CD14-positive monocyte (primary cell): ENCODE measurements around the gene KRT85. TPM values are rescaled to one million over a fixed set of nuclear protein-coding genes. Genes with fewer than 3 reads are reported as not detected.

Experiments used
- DNase-seq, 3 donors: peaks; one replicate each; pipeline ENCODE4 v3.0.0-alpha.2; 2011 to 2022
- H2AFZ ChIP-seq: 2 replicates; pipeline ENCODE4 v1.6.0; 2012; ENCODE audit warnings: mild to moderate bottlenecking, low read depth, low read length, inconsistent platforms; ENCODE audit not compliant: insufficient read depth, poor library complexity, severe bottlenecking
- H3K27ac ChIP-seq, 2 donors: 1 replicate in 1 of 2; 2 replicates in 1 of 2; pipeline ENCODE4 v1.5.1; 2012 to 2013; ENCODE audit warnings: low read length in 2 of 2, control low read depth in 1 of 2, inconsistent platforms in 1 of 2, low read depth in 1 of 2, mild to moderate bottlenecking in 1 of 2
- H3K27me3 ChIP-seq, 2 donors: one replicate each; pipeline versions ENCODE4 v1.6.0 to v1.6.1; 2011 to 2013; ENCODE audit warnings: low read length in 2 of 2; ENCODE audit not compliant: control insufficient read depth in 2 of 2, insufficient read depth in 2 of 2
- H3K36me3 ChIP-seq, 2 donors: replicated peaks in 1 of 2; 1 replicate in 1 of 2; 2 replicates in 1 of 2; pipeline versions ENCODE4 v1.5.1 to v1.6.1; 2012 to 2013; ENCODE audit warnings: low read length in 2 of 2, control low read depth in 1 of 2, inconsistent platforms in 1 of 2, mild to moderate bottlenecking in 1 of 2; ENCODE audit not compliant: insufficient read depth in 2 of 2, control insufficient read depth in 1 of 2
- H3K4me1 ChIP-seq, 2 donors: 1 replicate in 1 of 2; 2 replicates in 1 of 2; pipeline versions ENCODE4 v1.5.1 to v1.6.1; 2012 to 2013; ENCODE audit warnings: low read length in 2 of 2, control low read depth in 1 of 2, inconsistent platforms in 1 of 2, mild to moderate bottlenecking in 1 of 2, moderate library complexity in 1 of 2; ENCODE audit not compliant: insufficient read depth in 2 of 2, control insufficient read depth in 1 of 2
- H3K4me2 ChIP-seq: replicated peaks from 2 replicates; pipeline ENCODE3; 2012; ENCODE audit warnings: low read length, moderate library complexity, mild to moderate bottlenecking; ENCODE audit not compliant: poor library complexity, severe bottlenecking; ENCODE audit errors: extremely low read depth
- H3K4me3 ChIP-seq, 3 experiments: fragments of 200-600 bp in 1 of 3; sonication (generic) in 1 of 3; replicated peaks in 1 of 3; 1 replicate in 2 of 3; 2 replicates in 1 of 3; pipeline ENCODE4 v1.5.1; 2011 to 2013; ENCODE audit warnings: low read length in 3 of 3, mild to moderate bottlenecking in 3 of 3, control low read depth in 2 of 3, low read depth in 2 of 3, inconsistent platforms in 1 of 3, moderate library complexity in 1 of 3
- H3K79me2 ChIP-seq: 2 replicates; pipeline ENCODE4 v1.6.0; 2012; ENCODE audit warnings: mild to moderate bottlenecking, control low read depth, inconsistent platforms, low read length, moderate library complexity; ENCODE audit not compliant: insufficient read depth
- H3K9ac ChIP-seq: 2 replicates; pipeline ENCODE4 v1.6.0; 2017; ENCODE audit warnings: low read length, mild to moderate bottlenecking; ENCODE audit not compliant: insufficient read depth, poor library complexity, severe bottlenecking
- H3K9me3 ChIP-seq, 2 donors: replicated peaks in 1 of 2; 1 replicate in 1 of 2; 2 replicates in 1 of 2; pipeline versions ENCODE4 v1.5.1 to v1.6.1; 2012 to 2013; ENCODE audit warnings: low read length in 2 of 2, control low read depth in 1 of 2; ENCODE audit not compliant: control insufficient read depth in 1 of 2, insufficient read depth in 1 of 2
- H4K20me1 ChIP-seq: 2 replicates; pipeline ENCODE4 v1.6.0; 2012; ENCODE audit warnings: mild to moderate bottlenecking, low read length, control low read depth, moderate library complexity; ENCODE audit not compliant: insufficient read depth
- H3K27ac Mint-ChIP-seq, 7 donors: one replicate each; pipeline ENCODE4 v1.8.0; 2020; ENCODE audit warnings: mild to moderate bottlenecking in 7 of 7, mixed read lengths in 7 of 7, moderate library complexity in 6 of 7, inconsistent platforms in 2 of 7
- H3K27me3 Mint-ChIP-seq, 3 donors: one replicate each; pipeline ENCODE4 v1.8.0; 2021 to 2022; ENCODE audit warnings: low read depth in 3 of 3, mild to moderate bottlenecking in 3 of 3, mixed read lengths in 3 of 3, moderate library complexity in 3 of 3, inconsistent platforms in 1 of 3
- H3K36me3 Mint-ChIP-seq, 2 donors: one replicate each; pipeline ENCODE4 v1.8.0; 2020; ENCODE audit warnings: mixed read lengths in 2 of 2, inconsistent platforms in 1 of 2, mild to moderate bottlenecking in 1 of 2
- H3K4me1 Mint-ChIP-seq: one replicate; pipeline ENCODE4 v1.8.0; 2020; ENCODE audit warnings: mild to moderate bottlenecking, mixed read lengths
- H3K4me3 Mint-ChIP-seq, 2 donors: one replicate each; pipeline ENCODE4 v1.8.0; 2020; ENCODE audit warnings: mild to moderate bottlenecking in 2 of 2, mixed read lengths in 2 of 2, moderate library complexity in 1 of 2
- H3K9me3 Mint-ChIP-seq, 7 donors: one replicate each; pipeline ENCODE4 v1.8.0; 2020 to 2022; ENCODE audit warnings: mixed read lengths in 7 of 7, mild to moderate bottlenecking in 6 of 7, moderate library complexity in 6 of 7, inconsistent platforms in 2 of 7
- CTCF ChIP-seq: fragments of 200-600 bp; IDR thresholded peaks from one replicate; pipeline ENCODE4 v1.8.0; 2022; ENCODE audit warnings: antibody characterized with exemption, mild to moderate bottlenecking
- WGBS: methylation state at CpG from one replicate; pipeline ENCODE4 v1.1.5; 2013; ENCODE audit warnings: missing lambda C conversion rate; ENCODE audit not compliant: insufficient coverage; 5-methylcytosine and 5-hydroxymethylcytosine counted together
- intact Hi-C, 2 donors: fragments of 100-400 bp; cut with micrococcal nuclease; formaldehyde crosslinking; loops; one replicate each; pipeline versions ENCODE4 v1.15.0 to v1.15.1; 2023
- polyA plus RNA-seq, 3 donors: library from polyadenylated mRNA; depleted of rRNA in 1 of 3; unstranded in 2 of 3; stranded (reverse) in 1 of 3; fragments of 300-500 nt in 2 of 3; fragments of >200 nt in 1 of 3; fragmentation: Illumina TruSeq in 2 of 3; gene quantifications; 1 replicate in 2 of 3; 2 replicates in 1 of 3; pipeline ENCODE4 v1.2.3, GENCODE V29; 2012 to 2021

The KRT85 gene
- polyA plus RNA-seq, 3 donors = not detected

- WGBS = no CpG with 5 or more reads among the region's 1 CpG
- H3K36me3 Mint-ChIP-seq = no peaks in the 10 kb centered on the region
- peaks cover 6% of the 10 kb centered on the region for H3K4me1 Mint-ChIP-seq
- Histone ChIP-seq H4K20me1 (no peaks in the 10 kb centered on the region), H3K9ac (no peak overlapping the region), H3K4me2 (no peak overlapping the region), H3K9me3 (no peaks in the 10 kb centered on the region), H3K4me3 (no peak overlapping the region), H3K36me3 (no peaks in the 10 kb centered on the region), H3K79me2 (no peaks in the 10 kb centered on the region), H3K27ac (no peak overlapping the region), H3K4me1 (no peaks in the 10 kb centered on the region), H3K27me3 (no peaks in the 10 kb centered on the region), H2AFZ (no peak overlapping the region)
- no peak for TF ChIP-seq CTCF
- DNase-seq = no peak
- H3K9me3 Mint-ChIP-seq = no peaks in the 10 kb centered on the region
- peaks cover 0 to 7% (median 3%) of the 10 kb centered on the region in 3 donors for H3K27me3 Mint-ChIP-seq
- no peak overlapping the region for H3K27ac Mint-ChIP-seq
- no peak overlapping the region for H3K4me3 Mint-ChIP-seq
- intact Hi-C loops = no loop called here
Observed at GRCh38 chr12:52361553-52361952, 5.7 kb downstream of the KRT85 start.

GRCh38 chr12:52360663-52361271 is 6.5 kb downstream of the KRT85 start:
- no peaks in the 10 kb centered on the region for H3K4me1 ChIP-seq
- Mint-ChIP-seq H3K4me3 (no peak overlapping the region), H3K9me3 (no peaks in the 10 kb centered on the region), H3K36me3 (no peaks in the 10 kb centered on the region), H3K27ac (no peak overlapping the region), H3K27me3 (peaks cover 0 to 5% (median 3%) of the 10 kb centered on the region in 3 donors), H3K4me1 (peaks cover 6% of the 10 kb centered on the region)
- no peak overlapping the region for H3K27ac ChIP-seq
- WGBS = 93% methylated on average over 9 of the region's 13 CpGs
- H3K4me3 ChIP-seq = no peak overlapping the region
- no peak overlapping the region for H2AFZ ChIP-seq
- H3K9me3 ChIP-seq = no peaks in the 10 kb centered on the region
- H3K36me3 ChIP-seq = no peaks in the 10 kb centered on the region
- H3K4me2 ChIP-seq = no peak overlapping the region
- intact Hi-C loops = no loop called here
- no peak overlapping the region for H3K9ac ChIP-seq
- no peaks in the 10 kb centered on the region for H3K27me3 ChIP-seq
- no peaks in the 10 kb centered on the region for H4K20me1 ChIP-seq
- H3K79me2 ChIP-seq = no peaks in the 10 kb centered on the region
- DNase-seq = no peak
- TF ChIP-seq CTCF = no peak
